CD4-positive, alpha-beta T cell treated with Interleukin-4 for 4 hours (primary cell): ENCODE data around the gene TIGD1.

Experiments used
- DNase-seq: peaks from one replicate; pipeline ENCODE4 v3.0.0-alpha.2; 2020

TIGD1 gene

DNA sequence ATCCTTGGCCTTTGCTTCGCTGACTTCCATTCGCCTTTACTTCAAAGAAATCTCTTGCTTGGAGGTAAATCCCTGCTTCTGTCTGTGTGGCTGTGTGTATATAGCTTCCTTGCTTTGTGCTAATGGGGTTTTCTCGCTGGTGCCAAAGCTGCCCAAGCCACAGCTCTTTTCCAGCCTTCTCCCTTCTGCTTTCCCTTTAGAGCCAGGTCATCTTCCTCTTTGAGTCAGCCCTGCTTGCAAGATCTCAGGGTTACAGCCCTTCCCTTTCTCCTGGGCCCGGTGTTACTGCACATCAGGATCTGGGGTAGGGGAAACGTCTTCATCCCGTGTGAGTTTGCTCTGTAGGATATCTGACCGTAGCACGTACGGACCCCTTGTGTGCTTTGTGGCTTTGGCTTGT lies 19.2 kb upstream of the TIGD1 start:
- DNase-seq: no peak

DNA sequence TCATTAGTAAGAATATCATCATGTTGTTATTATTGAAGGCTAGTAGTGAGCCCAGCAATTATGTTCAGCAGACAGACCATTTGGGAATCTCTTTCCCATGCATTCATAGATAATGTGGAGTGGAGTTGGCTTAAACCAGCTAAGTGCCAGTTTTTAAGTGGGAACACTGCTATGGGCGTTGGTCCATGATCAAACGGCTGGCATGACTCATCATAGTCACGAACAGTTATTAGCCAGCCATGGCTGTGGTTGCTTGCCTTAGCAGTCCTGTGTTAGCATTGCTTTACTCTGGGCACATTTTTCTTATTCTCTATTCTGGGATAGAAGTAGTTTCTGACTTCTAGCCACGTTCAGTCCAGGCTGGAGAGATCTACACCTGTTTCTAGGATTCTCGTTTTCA lies 17.8 kb upstream of the TIGD1 start:
- DNase-seq: no peak

DNA sequence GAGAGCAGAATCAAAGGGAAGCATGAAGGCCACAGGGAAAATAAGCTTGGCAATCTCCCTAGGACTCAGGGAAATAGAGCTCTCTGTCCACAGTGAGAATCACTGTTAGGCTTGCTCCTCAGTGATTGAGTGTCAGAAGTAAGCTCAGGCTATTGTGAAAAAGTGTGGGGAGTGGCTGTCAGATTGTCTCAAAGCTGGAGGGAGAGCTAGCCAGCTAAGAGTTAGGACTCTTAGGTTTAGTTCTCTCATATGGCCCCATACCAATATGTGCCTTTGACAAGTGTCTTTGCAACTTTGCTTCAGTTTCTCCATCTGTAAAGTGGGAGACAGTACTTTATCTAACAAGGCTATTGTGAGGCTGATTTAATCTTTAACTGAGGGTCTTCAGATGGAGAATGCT lies 17.4 kb upstream of the TIGD1 start:
- no peak for DNase-seq

DNA sequence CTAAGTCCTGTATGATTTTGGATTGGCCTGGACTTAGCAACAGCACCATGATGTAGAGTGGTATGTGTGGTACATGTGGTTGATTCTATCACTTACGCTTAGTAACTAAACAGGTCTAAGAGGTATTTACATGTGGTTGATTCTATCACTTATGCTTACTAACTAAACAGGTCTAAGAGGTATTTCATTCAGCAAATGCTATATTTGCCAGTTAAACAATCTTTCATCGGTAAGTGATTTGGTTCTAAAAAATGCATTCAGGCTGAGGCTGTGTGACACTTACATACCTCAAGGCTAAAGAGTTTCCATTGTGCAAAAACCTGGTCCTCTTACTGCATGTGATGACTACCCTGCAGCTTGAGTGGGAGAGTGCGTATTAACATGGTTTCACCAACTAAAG lies 13.2 kb upstream of the TIGD1 start:
- no peak for DNase-seq

DNA sequence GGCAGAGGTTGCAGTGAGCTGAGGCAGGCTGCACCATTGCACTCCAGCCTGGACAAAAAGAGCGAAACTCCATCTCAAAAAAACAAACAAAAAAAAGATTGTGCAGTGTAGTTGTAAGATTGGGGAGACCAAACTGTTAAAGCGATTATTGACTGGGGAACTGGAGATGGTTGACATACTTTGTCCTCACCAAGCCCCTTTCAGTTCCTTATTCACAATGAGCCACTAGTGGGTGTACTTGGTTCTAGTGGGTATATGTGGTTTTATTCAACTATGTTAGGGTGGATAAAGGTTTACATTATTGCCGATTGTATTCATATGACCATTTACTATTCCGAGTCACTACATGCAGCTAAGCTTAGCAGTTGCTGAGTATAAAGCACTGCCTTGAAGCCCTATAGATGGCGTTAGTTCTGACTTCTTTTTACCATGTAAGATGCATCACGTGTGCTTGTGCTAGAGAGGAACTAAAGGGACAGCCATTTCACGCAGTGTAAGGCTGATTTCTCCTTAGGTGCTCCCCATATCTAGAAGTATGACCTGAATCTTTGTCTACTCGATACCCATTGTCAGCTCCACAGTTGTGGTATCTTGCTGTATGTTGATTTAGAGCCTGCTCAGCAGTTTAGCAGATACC lies 12.3 kb upstream of the TIGD1 start:
- no peak for DNase-seq

DNA sequence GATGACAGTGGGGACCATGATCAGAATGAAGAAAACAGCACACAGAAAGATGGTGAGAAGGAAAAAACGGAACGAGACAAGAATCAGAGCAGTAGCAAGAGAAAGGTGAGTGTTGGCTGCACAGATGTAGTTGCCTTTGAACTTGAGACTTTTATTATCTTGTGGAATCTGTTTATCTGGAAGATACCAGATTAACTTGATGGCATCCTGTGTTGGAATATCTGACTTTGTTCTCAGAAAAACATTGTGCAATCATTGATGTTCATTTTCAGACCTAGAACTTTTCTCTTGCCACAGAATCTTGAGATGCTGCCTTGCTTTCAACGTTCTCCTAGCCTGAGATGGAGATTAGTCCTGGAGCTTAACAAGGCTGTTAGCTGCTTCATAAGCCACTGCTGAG lies 6.1 kb upstream of the TIGD1 start:
- DNase-seq: no peak

DNA sequence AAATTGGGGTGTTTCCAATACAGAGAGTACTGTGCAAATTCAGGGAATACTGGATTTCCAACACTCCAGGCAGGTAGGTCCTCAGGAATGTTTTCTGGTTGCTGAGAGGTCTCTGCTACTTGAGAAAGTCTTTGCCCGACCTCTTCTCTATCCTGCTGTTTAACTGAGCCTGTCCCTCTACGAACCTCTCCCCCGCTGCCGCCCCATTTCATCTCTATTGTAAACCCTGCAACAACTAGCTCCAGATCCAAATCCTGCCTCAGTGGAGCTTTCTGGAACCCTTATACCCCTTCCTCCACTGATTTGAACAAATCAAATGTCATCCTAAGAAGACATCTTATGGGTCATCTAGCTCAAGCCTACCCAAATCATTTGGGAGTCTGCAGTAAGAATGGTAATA lies 1.4 kb upstream of the TIGD1 start:
- DNase-seq: no peak

DNA sequence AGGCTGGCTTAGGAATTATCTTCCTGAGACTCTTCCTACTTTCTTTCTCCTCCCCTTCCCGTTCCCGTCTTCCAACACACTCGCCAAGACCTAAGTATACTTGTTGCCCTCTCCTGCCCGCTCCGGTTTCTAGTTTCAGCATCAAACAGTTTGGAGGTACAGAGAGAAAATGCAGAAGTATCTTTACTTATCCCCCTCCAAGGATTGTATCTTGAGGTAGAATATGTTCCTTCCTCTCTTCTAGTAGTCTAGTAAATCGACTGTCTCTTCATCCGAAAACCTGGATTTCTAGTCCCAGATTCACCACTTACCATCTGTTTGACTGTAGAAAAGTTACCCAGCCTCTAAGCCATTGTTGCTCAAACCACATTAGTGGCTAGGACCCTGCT lies 887 bp upstream of the TIGD1 start:
- no peak for DNase-seq

DNA sequence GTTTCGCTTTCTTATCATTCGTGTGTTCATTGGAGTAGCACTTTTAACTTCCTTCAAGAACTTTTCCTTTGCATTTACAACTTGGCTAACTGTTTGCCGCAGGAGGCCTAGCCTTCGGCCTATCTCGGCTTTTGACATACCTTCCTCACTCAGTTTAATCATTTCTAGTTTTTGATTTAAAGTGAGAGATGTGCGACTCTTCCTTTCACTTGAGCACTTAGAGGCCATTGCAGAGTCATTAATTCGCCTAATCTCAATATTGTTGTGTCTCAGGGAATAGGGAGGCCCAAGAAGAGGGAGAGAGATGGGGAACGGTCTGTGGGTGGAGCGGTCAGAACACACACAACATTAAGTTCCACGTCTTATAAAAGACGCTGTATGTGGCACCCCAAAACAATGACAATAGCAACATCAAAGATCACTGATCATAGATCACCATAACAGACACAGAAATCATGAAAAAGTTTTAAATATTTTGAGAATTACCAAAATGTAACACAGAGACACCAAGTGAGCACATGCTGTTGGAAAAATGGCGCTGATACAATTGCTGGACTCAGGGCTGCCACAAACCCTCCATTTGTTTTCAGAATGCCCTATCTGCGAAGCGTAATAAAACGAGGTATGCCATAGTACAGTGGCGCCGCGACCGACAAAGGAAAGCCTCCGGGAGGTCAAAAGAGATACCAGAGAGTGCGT lies 553 bp downstream of the TIGD1 start:
- DNase-seq: no peak

DNA sequence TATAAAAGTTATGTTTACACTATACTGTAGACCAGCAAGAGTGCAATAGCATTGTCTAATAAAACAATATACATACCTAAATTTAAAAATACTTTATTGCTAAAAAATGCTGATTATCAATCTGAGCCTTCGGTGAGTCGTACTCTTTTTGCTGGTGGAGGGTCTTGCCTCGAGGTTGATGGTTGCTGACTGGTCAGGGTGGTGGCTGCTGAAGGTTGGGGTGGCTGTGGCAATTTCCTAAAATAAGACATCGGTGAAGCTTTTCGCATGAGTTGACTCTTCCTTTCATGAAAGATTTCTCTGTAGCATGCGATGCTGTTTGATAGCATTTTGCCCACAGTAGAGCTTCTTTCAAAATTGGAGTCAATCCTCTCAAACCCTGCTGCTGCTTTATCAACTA lies 2.4 kb downstream of the TIGD1 start:
- no peak for DNase-seq

DNA sequence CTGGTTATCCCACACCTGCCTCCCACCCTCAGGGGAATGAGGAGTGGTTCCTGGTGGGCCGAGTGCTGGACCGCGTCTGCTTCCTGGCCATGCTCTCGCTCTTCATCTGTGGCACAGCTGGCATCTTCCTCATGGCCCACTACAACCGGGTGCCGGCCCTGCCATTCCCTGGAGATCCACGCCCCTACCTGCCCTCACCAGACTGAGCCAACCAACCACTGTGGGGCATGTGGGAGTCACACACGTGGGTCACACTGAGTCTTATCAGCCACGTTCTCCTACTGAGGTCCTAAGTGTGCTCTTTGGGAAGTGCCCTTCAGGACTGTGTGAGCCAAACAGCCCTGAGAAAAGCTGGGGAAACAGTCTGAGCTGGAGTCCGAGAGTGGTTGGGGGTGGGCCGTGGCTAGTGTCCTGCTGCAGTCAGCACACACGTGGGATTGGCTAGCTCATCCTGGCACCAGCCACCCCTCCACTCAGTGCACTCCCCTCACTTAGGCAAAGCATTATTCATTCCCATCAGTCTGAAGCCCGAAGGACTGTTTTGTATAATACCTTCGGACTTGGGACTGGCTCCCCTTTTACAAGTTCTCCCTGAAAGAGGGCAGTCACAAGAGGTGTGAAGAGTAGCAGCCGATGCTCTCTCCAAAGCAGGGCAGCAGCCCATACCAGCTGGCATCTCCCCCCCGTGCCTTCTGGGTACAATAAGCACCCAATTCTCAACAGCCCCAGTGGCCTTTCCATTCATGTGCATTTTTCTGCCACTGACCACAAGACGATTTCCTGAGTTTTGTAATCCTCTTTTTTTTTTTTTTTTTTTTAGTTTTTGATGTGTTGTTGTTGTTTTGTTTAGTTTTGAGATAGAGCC lies 4.6 kb downstream of the TIGD1 start:
- no peak for DNase-seq

DNA sequence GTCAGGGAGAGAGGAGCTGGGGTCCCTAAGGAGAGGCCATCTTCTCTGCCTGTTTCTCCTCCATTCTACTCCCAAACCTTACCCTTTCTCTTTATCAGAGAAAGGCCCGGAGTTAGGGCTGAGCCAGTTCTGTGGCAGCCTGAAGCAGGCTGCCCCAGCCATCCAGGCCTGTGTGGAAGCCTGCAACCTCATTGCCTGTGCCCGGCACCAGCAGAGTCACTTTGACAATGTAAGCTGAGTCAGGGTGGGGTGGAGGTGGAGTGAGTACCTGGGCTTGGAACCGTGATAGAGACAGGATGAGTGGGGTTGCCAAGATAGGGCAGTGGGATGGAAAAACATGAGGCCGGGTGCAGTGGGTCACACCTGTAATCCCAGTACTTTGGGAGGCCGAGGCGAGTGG lies 5.7 kb downstream of the TIGD1 start:
- no peak for DNase-seq

DNA sequence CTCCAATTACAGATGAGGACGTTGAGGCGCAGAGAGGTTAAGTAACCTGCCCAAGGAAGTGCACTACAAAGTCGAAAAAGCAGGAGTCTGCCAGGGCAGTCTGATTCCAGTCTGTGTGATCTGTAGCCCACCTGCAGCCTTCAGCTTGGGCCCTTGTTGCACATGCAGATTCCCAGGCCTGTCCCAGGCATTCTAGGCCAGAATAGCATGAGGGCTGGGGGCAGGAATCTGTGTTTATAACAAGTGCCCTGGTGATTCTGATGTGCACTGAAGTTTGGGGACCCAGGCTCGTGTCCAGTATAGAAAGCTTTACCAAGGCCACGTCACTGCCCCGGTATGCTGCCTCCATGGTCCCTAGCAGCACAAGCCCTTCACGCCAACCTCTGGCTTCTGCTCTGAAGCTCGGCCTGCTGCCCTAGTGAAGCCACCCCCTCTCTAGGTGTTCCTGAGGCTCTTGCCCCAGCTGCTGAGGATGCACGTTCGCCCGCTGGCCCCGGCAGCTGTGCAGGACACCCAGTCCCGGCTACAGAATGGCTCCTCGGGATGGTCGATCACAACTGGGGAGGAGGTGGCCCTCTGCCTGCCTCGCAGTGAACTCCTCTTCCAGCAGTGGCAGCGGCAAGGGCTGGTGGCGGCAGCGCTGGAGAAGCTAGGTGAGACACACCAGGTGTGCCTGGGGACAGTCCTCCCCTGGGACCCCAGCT lies 6.3 kb downstream of the TIGD1 start:
- no peak for DNase-seq

DNA sequence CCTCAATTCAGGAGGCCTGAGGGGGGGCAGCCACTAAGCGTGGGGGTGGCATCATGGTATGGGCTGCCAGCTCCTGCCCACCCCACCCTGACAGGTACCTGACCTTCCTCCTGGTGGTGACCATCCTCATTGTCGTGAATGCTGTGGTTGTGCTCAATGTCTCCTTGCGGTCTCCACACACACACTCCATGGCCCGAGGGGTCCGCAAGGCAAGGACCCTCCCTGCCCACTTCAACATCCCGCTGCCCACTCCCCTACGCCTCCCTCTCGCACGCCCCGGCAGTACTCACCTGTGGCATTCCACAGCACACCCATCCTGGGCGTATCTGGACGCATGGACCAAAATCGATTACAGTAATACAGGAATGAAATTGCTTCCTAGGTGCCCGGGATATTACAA lies 6.9 kb downstream of the TIGD1 start:
- DNase-seq: no peak

DNA sequence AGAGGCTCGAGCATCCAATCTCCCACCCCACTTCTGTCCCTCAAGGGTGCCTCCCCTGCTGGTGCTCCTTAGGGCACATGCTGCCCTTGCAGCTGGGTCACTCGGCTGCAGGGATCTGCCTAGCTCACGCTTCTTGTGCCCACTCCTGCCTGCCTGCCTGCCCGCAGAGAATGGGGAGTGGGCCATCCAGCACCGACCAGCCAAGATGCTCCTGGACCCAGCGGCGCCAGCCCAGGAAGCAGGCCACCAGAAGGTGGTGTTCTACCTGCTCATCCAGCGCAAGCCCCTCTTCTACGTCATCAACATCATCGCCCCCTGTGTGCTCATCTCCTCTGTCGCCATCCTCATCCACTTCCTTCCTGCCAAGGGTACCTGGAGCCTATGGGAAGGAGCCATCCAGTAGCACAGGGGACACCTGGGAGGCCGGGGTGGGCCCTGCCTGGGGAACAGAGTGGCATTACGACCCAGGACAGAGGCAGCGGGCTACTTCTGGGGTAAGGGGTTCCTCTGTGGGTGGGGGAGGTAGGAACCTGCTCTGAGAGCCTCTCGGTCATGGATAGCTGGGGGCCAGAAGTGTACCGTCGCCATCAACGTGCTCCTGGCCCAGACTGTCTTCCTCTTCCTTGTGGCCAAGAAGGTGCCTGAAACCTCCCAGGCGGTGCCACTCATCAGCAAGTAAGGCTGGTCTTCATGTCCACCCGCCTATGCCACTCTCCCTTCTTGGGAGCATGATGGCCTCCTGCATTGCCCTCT lies 7.5 kb downstream of the TIGD1 start:
- no peak for DNase-seq

DNA sequence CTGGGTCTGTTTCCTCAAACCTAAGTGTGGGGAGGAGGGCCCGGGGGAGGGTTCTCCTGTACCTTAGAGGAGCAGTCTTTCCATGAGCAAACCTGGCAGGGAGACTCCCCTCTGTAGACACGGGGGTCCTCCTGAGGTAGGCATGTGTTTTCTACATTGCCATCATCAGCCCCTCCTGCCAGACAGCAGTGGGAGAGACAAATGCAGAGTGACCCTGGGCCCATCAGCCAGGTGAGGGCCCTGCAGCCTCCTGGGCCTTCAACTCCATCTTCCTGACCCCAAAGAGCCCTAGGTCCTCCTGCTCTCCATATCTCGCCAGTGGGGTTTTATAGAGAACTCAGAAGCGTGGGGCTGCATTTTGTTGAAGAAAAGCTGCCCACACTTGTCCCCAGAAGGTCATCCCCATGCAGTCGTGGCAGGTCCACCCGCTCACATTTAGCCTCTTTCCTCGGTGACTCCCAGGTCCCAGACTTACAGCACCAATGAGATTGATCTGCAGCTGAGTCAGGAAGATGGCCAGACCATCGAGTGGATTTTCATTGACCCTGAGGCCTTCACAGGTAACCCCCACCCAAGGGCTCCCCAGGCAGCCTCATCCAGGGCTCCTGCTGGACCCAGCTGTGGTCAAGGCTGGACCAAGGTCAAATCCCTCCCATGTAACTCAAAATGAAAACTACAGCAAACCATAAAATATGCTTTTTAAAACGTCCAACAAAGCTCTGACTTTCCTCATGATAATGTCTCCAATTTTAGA lies 8.2 kb downstream of the TIGD1 start:
- DNase-seq: no peak

DNA sequence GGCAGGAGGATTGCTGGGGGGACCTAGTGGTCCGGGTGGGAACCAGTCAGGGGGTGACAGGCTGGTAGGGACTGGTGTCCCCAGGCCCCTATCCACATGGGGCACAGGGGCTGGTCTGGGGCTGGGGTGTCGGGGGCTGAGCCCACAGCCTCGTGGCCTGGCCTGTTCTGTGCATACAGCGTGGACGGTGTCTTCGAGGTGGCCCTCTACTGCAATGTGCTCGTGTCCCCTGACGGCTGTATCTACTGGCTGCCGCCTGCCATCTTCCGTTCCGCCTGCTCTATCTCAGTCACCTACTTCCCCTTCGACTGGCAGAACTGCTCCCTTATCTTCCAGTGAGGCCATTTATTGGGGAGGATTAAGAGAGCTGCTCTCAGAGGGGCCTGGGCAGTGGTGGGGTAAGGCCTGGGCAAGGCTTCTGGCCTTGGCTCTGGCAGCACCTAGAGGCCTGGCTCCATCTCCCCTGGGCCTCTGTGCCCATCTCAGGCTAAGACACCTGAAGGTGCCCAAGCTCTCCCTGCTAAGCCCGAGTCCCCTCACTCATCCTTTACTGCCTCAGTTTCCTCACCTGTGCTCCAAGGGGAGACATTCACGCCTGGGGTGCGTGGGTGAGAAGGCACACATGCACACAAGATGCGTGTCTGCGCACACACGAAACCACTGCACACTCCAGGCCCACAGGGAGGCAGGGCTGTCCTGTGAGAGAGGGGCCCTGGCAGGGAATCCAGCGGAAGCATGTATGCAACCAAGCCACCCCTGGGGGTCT lies 9.0 kb downstream of the TIGD1 start:
- no peak for DNase-seq

DNA sequence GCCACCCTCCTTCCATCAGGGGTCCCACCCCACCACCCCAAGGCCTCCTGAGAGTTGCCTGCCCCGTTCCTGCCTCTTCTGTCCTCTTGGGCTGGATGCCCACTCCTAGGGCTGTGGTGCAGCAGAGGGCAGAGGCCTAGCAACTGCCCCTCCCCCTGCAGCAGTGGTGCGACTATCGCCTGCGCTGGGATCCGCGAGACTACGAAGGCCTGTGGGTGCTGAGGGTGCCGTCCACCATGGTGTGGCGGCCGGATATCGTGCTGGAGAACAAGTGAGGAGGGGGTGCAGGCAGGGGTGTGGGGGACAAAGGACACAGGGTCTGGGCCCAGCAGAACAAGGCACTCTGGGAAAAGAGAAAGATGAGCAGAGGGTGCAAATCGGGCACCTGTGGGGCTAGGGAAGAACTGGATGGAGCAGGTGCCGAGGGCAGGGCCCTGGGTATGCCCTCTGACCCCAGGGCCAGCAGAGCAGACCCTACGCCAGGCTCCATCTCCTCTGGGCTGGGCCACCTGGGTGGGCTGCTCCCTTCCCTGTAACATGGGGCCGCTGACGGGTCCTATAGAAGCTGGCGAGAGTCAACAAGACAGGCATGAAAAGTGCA lies 9.8 kb downstream of the TIGD1 start:
- DNase-seq: no peak

DNA sequence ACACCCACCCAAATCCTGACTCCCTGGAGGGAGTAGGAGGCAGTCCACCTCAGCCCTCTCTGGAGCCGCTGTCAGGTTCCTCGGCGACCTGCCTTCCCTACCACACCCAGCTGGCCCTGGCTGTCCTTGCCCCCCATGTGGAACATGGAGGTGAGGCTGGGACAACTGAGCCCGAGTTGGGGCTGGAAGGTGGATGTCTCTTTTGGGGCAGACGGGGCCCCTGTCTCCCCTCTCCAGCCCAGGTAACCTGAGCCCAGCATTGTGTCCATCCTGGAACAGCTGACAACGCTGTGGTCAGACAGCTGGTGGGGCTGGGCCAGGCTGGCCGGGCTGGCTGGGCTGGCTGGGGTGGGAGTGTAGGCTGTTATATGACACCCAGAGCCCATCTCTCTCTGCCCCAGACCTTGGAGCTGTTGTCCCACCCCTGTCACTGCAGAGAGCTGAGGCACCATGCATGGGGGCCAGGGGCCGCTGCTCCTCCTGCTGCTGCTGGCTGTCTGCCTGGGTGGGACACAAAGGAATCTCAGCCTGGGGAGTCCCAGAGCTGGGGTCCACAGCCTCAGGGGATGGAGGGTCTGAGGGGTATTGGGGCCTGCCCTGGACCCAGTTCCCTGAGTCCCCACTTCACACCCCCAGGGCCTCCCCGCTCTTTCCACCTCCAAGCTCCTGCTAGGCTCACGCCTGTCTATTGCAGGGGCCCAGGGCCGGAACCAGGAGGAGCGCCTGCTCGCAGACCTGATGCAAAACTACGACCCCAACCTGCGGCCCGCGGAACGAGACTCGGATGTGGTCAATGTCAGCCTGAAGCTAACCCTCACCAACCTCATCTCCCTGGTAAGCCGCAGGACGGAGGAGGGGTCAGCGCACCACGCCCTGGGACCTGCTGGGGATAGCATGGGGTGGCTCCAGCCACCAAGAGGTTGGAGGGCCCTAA lies 10.8 kb downstream of the TIGD1 start, which contains the start of gene CHRNG:
Gene CHRNG, plus strand, starts transcription at position 395 of the 934 bp plus-strand sequence. Its CDS starts 56 bp downstream, at position 451.
- DNase-seq: no peak
